Esophagus squamous epithelium (tissue), 4 donors: ENCODE data around the gene KNL1.

Experiments
- CTCF ChIP-seq, 6 experiments: fragments of 450-650 bp in 4 of 6; fragments of 200-600 bp in 2 of 6; sonication (generic) in 2 of 6; IDR thresholded peaks; one replicate each; pipeline ENCODE4 v1.5.1; 2016 to 2019; ENCODE audit warnings: antibody characterized with exemption in 6 of 6, mild to moderate bottlenecking in 4 of 6, moderate library complexity in 4 of 6
- POLR2A ChIP-seq, 4 donors: fragments of 450-650 bp; IDR thresholded peaks; one replicate each; pipeline ENCODE4 v1.6.1; 2017; ENCODE audit warnings: antibody characterized with exemption in 4 of 4, mild to moderate bottlenecking in 4 of 4, moderate library complexity in 3 of 4

GRCh38 chr15:40664909-40665308, 70.9 kb downstream of the KNL1 start:
- no peak for TF ChIP-seq CTCF (IDR thresholded peaks at IDR 0.05)
- no peak for TF ChIP-seq POLR2A (IDR thresholded peaks at IDR 0.05)
